ENCODE results near the gene MELTF.

MELTF gene

GRCh38 chr3:197003461-197004385, 25.9 kb downstream of the MELTF start:
- peak overlapping the region; percentile 56 to 60 for H3K4me3 ChIP-seq (replicated peaks in 1 of 2; ENCODE audit: low read depth in 2 of 2, low read length in 2 of 2)
- no peak for DNase-seq (ENCODE audit: low read depth in 2 of 2)
- no peak for TF ChIP-seq CTCF (IDR thresholded peaks at IDR 0.05; ENCODE audit: low read depth, low read length)

- peak; percentile 24 for TF ChIP-seq CTCF (IDR thresholded peaks at IDR 0.05; ENCODE audit: low read depth, low read length)
- peak; percentile 50 to 73 for DNase-seq (ENCODE audit: low read depth in 2 of 2)
- peak overlapping the region; percentile 13 to 56 for H3K4me3 ChIP-seq (replicated peaks in 1 of 2; ENCODE audit: low read depth in 2 of 2, low read length in 2 of 2)
Measured at GRCh38 chr3:197002701-197003454, 26.7 kb downstream of the MELTF start.

GRCh38 chr3:197001972-197002700, 27.5 kb downstream of the MELTF start:
- H3K4me3 ChIP-seq (replicated peaks in 1 of 2; ENCODE audit: low read depth in 2 of 2, low read length in 2 of 2): peak overlapping the region; percentile 13 to 56
- peak; percentile 3 for TF ChIP-seq CTCF (IDR thresholded peaks at IDR 0.05; ENCODE audit: low read depth, low read length)
- peak; percentile 18 to 32 for DNase-seq (ENCODE audit: low read depth in 2 of 2)

- no peak for DNase-seq (ENCODE audit: low read depth in 2 of 2)
- no peak for TF ChIP-seq CTCF (IDR thresholded peaks at IDR 0.05; ENCODE audit: low read depth, low read length)
- H3K4me3 ChIP-seq (replicated peaks in 1 of 2; ENCODE audit: low read depth in 2 of 2, low read length in 2 of 2): no peak overlapping the region
Measured at GRCh38 chr3:197001106-197001971, 28.3 kb downstream of the MELTF start.

- no peak for TF ChIP-seq CTCF (IDR thresholded peaks at IDR 0.05; ENCODE audit: low read depth, low read length)
- H3K4me3 ChIP-seq (replicated peaks in 1 of 2; ENCODE audit: low read depth in 2 of 2, low read length in 2 of 2): no peak overlapping the region
- DNase-seq (ENCODE audit: low read depth in 2 of 2): peak in 1 of 2 donors; percentile 40
Measured at GRCh38 chr3:197000211-197000610, 29.4 kb downstream of the MELTF start.
